HG03378 (cell line): Measurements from ENCODE around the gene ABCC1.

Experiments
- ATAC-seq: cut with Tn5 transposase; IDR thresholded peaks from one replicate; pipeline ENCODE4 v1.9.1; 2021; ENCODE audit warnings: mild to moderate bottlenecking, moderate library complexity; ENCODE audit not compliant: unreplicated experiment

ABCC1 gene

DNA sequence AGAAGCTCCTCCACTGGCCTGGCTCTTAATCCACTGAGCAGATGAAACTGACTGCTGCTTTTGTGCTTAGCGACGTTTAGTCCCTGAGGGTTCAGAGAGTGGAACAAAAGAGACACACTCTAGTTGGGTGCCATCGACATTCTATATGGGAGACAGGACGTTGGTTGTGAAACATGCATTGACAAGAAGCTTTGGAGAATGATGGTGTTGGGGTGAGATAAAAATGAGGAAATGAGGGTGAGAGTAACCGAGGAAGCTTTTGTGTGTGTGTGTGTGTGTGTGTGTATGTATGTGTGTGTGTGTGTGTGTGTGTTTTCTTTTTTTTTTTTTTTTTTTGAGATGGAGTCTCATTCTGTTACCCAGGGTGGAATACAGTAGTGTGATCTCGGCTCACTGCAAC lies 89.5 kb downstream of the ABCC1 start:
- ATAC-seq: no peak

DNA sequence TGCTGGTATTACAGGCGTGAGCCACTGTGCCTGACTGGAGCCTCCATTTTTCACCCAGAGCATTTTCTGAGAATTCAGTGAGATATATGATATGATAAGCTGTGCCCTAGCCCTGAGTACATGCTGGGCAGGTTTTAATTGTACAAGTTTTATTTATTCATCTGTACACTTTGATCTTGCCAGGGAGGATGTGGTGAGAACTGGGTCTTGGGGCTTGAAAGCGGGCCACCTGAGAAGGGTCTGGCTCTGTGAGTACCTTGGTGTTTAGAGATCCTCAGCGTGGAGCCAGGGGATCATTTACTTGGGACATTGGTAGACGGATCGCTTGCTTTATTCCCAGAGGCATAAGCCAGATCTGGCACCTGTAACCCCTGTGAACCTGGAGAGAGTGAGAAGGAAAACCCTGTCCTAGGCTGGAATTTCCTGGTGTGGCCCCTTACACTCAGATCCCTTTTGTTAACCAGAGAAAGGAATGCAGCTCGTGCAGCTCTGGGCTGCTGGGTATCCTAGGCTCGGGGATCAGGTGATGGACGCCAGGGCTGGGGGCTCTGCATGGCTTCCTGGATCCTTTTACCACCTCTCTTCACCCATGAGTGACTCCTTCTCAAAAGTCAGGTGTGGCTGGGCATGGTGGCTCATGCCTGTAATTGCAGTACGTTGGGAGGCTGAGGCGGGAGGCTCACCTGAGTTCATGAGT lies 91.9 kb downstream of the ABCC1 start:
- ATAC-seq: no peak

DNA sequence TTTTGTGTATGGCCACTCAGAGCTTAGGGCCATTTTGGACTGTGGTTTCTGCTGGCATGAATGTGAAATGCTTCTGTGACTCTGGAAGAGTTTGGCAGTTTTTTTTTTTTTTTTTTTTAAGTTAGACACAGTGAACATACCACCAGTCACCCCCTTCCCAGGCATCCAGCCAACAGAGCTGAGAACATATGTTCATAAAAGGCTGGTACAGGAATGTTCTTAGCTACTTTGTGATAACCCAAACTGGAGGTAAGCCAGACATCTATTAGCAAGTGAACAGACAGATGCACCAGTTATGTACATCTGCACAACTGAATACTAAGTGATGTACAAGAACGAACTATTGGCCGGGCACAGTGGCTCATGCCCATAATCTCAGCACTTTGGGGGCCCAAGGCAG lies 92.7 kb downstream of the ABCC1 start:
- no peak for ATAC-seq

DNA sequence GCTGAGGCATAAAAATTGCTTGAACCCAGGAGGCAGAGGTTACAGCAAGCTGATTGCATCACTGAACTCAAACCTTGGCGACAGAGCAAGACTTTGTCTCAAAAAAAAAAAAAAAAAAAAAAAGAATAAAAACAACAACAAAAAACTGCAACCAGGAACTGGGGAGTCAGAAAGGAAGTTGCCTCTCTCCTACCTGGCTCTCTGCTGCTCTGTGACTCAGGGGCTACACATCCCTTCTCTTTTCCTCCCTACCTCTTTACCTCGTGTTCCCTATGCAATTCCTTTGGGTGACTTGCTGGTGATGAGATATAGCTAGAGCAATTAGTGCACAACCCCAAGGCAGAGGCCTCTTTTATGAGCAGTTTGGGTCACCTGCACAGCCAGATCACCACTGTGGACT lies 95.9 kb downstream of the ABCC1 start:
- no peak for ATAC-seq

DNA sequence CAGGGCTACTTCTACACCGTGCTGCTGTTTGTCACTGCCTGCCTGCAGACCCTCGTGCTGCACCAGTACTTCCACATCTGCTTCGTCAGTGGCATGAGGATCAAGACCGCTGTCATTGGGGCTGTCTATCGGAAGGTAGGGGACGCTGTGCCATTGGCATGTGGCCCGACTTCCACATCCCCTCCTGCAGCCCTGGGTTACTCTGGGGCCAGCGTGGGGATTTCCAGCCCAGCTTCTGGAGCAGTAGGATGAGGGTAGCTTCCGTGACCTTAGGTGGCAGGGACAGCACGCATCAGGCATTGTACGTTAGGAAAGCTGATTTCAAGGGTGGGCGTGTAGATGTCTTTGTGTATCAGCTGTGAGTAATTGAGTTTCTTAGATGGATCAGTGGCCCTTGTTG lies 96.5 kb downstream of the ABCC1 start:
- ATAC-seq: no peak

DNA sequence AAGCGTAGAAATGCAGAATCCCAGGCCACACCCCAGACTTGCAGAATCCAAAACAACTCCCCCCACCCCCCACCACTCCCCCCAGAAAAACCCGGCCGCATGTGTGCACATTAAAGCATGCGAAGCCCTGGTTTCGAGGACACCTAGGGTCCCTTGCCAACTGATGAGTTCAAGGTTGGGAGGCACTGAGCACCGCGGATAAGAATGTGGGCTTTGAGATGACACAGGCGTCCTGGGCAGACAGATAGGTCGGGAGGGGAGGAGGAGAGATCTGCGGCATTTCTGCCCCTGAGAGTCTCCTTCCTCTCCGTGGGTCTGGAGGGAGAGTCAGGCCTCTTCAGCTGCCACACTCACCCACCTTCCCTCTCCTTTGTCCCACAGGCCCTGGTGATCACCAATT lies 98.3 kb downstream of the ABCC1 start:
- no peak for ATAC-seq

DNA sequence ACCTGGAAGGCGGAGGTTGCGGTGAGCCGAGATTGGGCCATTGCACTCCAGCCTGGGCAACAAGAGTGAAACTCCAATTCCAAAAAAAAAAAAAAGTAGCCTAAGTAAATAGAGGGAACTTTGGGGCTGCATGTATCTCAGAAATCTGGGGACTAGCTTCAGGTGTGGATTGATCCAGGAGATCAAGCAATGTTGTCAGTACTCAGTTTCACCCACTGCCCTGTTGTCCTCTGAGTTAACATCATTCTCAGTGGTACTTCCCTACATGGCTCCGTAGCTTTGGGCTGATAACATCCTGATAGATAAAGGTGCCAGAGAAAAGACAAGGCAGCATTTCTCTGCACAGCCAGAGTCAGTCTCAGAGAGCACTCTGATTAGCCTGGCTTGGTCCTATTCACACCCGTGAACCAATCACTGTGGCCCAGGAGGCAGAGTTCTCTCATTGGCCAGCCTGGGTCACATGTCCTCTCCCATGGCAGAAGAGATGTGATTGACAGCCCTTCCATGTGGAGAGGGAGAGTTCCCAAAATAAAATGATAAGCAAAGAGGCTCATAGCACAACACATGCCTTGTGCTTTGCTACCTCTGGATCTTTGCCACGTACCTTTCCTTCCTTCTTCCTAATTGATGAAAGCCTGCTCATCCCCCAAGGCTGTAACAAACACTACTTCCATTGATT lies 99.6 kb downstream of the ABCC1 start:
- ATAC-seq: no peak

DNA sequence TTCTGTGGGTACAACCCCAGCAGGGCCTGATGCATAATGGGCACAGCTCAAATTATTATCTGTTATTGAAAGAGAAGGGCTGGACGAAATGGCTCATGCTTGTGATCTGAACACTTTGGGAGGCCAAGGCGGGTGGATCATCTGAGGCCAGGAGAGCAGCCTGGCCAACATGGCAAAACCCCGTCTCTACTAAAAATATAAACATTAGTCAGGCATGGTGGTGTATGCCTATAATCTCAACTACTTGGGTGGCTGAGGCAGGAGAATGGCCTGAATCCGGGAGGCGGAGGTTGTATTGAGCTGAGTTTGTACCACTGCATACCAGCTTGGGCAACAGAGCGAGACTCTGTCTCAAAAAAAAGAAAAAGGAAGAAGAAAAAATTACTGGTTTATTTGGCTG lies 100.7 kb downstream of the ABCC1 start:
- no peak for ATAC-seq

DNA sequence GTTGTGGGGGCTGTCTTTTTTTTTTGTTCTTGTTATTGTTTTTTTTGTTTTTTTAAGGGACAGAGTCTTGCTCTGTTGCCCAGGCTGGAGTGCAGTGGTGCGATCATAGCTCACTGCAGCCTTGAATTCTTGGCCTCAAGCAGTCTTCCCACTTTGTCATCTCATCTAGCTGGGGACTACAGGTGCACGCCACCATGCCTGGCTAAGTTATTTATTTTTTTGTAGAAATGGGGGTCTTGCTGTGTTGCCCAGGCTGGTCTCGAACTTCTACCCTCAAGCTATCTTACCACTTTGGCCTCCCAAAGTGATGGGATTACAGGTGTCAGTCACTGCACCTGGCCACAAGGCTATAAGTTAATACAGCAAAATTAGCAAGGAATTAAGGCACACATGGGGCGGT lies 101.7 kb downstream of the ABCC1 start:
- ATAC-seq: no peak

DNA sequence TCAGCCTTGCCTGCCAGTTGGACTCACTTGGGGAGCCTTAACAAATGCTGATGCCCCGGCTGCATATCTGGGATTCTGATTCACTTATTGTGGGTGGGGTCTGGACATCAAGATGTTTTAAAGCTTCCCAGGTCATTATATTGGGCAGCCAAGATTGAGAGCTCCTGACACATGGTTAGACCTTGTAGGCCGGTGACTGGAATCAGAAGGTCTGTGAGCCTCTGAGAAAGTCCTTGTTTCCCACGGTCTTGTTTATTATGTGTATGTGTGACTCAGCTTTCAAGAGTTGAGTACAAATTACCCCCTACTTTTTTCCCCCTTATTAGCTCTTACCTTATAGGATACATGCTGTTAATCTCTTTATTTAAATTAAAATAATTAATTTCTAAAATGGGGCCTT lies 103.5 kb downstream of the ABCC1 start:
- no peak for ATAC-seq

DNA sequence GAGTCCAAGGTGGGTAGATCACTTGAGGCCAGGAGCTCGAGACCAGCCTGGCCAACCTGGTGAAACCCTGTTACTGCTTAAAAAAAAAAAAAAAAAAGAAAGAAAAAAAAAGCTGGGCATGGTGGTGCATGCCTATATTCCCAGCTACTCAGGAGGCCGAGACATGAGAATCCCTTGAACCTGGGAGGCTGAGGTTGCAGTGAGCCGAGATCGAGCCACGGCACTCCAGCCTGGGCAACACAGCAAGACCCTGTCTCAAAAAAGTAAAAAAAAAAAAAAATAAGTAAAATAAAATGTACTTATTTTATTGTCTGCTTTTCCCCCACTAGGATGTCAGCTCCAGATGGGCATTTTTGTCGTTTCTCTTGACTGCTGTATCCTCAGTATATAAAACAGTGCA lies 107.7 kb downstream of the ABCC1 start:
- no peak for ATAC-seq

DNA sequence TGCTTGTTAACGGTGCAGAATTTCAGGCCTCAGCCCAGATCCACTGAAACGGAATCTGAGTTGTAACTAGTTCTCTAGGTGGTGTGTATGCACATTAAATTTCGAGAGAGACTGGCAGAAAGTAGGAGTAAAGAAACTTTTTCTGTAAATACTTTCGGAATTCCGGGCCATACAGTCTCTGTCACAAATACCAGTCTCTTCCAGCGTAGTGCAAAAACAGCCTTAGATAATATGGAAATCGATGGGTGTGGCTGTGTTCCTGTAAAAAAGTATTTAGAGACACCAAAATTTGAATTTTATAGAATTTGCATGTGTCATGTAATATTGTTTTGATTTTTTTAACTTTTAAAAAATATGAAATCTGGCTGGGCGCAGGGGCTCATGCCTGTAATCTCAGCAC lies 109.7 kb downstream of the ABCC1 start:
- no peak for ATAC-seq

DNA sequence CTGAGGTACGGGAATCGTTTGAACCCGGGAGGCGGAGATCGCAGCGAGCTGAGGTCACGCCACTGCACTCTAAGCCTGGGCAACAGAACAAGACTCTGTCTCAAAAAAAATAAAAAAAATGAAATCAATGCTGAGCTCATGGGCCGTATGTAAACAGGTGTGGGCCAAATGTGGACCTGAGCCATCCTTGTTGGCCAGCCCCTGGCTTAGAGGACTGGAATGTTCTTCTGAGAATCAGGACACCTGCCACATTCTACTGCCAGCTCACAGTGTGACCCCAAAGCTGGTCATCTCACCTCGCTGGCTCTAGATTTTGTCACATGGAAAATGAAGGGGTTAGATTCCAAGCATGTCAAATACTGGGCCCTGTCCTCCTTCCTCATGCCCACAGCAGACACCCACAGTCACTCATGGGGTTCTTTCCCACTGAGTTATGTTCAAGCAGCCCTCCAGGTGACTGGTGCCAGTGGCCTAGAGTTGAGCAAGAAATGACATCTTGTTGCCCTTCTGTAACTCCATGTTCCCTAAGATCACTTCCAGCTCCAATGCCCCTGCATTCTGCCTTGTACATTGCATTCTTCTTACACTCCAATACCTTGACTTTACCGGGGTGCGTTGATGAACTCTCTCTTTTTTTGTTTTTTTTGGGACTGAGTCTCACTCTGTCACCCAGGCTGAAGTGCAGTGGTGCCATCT lies 110.6 kb downstream of the ABCC1 start:
- no peak for ATAC-seq

DNA sequence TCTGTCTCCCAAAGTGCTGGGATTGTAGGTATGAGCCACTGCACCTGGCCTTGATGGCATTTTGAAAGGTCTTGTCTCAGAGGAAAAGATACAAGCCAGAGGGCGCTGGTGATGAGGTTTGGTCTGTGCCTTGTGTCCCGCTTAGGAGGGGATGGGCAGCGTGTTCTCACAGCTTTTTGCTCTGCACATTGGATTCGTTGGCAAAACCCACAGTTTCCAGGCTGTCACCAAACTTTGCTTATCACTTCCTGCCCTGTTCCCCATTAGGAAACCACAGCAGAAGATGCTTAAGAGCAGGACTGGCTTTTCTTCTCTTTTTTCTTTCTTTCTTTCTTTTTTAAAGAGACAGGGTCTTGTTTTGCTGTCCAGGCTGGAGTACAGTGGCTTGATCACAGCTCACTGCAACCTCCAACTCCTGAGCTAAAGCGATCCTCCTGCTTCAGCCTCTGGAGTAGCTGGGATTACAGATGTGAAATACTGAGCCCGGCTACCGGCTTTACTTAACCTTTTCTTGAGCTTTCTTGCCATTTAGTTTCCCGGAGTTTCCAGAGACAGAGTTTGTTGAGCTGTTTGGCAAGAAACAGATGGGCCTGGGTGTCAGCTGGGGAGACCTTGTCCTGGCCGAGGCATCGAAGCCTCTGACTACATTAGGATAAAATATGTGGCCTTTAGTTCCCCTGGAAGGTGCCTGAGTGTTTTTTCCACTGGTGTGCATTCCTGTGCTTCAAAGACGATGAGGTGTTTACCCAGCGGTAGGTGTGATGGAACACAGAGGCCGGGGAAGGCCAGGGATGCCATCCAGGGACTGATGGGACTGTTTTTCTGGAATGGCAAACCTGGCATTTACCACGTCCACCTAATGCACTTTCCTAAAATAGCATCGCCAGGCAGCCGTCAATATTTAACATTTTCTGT lies 112.9 kb downstream of the ABCC1 start:
- no peak for ATAC-seq

DNA sequence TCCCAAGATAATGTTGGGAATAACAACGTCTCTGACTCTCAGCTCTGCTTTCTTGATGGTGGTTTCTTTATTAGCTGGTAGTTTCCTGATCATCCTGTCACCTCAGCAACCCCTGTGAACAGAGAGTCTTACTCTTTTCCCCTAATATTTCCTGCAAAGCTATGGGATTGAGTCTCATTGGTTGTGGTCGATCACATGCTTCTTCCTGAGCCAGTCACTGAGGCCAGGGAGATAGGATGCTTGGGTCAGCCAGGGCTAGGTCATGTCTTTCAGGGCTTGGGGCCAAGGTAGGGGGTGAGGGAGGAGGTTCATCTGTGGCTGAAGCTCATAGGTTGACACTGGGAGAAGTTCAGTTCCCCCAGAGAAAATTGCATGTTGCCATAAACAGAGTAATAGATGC lies 114.3 kb downstream of the ABCC1 start:
- no peak for ATAC-seq

DNA sequence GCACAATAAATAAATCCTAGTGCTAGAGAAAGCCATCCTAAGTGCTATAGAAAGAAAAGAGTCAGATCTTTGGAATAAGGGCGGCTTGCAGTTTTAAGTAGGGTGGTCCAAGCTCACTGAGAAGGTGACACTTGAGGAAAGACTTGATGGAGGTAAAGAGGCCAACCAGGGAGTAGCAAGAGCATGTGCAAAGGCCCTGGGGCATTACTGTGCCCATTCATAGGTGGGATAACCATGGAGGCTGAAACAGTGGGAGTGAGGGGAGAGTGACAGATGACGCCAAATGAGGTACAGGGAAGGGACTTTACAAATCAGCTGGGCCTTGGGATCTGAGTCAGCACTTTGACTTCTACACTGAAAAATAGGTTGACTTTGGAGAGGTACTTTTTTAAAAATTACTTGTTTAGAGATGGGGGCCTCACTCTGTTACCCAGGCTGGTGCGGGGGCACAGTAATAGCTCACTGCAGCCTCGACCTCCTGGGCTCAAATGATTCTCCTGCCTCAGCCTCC lies 115.5 kb downstream of the ABCC1 start:
- no peak for ATAC-seq

DNA sequence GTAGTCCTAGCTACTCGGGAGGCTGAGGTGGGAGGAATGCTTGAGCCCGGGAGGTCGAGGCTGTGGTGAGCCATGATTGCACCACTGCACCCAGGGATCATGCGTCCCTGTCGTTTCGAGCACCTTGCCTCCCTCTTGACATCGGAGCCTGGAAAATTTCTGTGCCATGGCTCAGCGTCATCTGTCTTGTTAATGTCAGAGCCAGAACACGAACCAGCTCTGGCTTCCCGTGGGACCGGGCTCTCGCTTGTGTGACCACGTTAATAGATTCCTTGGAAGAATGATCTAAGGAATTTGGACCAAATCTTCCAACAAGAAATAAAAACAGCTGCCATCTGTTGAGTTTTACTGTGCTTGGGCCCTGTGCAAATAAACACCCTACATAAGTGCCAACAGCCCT lies 117.7 kb downstream of the ABCC1 start:
- no peak for ATAC-seq

DNA sequence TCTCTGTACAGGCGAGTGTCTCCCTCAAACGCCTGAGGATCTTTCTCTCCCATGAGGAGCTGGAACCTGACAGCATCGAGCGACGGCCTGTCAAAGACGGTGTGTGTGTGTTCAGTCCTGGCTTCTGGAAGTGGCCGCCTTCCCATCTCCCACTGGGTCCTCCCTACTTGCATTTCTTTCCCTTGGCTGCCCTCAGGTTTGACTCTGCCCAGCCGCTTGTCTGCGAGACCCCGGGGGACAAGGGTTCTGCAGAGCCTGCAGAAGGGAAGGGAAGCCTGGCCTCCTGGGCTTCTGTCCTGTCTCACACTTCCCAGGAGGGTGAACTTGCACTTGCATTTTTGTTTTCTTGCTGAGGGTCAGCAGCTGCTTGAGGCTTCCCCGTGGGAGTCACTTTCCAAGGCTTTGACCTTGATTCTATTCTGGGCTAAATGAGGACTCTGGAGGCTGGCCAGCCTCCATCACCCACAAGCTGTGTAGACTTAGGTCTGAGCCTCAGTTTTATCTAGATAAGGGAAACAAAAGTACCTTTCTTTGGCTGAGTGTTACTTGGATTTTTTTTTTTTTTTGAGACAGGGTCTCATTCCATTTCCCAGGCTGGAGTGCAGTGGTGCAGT lies 122.3 kb downstream of the ABCC1 start:
- no peak for ATAC-seq

DNA sequence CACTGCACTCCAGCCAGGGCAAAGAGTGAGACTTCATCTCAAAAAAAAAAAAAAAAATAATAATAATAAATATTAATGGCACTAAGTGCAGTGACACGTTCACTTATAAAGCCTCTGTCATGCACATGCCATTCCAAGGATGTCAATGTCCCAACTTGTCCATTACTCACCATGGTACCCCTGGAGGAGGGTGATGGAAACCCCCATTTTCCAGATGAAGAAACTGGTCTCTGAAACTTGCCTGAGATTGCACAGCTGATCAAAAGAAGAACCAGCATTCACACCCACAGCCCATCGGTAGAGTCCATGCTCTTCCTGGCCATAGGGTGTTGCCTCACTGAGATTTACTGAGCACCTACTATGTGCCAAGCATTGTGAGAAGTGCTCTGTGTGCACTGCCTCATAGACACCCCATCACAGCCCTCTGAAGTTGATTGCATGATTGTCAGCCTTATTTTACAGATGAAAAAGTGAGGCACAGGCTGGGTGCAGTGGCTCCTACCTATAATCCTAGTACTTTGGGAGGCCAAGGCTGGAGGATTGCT lies 123.7 kb downstream of the ABCC1 start:
- no peak for ATAC-seq
